K562 (cell line): ENCODE data around the gene ARHGAP23. TPM values are rescaled to one million over a fixed set of nuclear protein-coding genes. Genes with fewer than 3 reads are reported as not detected.
A peak's percentile ranks its signal among the peaks of the same experiment; 100 is the strongest.

Experiments
- ATAC-seq: fragments of 200-7000 bp; cut with Tn5 transposase; 3 replicates; pipeline ENCODE4 v1.9.1; 2020; ENCODE audit warnings: moderate library complexity
- BruUV-seq: library from RNA; stranded (reverse); fragments of 400-500 nt; replicated peaks from 2 replicates; lab custom pipeline; 2021; lab: Mats Ljungman, UMichigan
- CTCF ChIA-PET: fragments of 300-600 bp; formaldehyde crosslinking; extraction: SDS; loops from one replicate; lab custom pipeline; 2021; ENCODE audit warnings: low intra/inter-chr PET ratio; lab: Yijun Ruan, JAX
- POLR2A ChIA-PET: fragments of 300-600, 350-650 bp; sonication (Branson Sonifier 250); formaldehyde crosslinking; extraction: SDS; loops from one replicate; lab custom pipeline; 2021; ENCODE audit warnings: antibody characterized with exemption, inconsistent platforms; lab: Yijun Ruan, JAX
- DNase-seq, 4 experiments: peaks; one replicate each; pipeline versions ENCODE4 v3.0.0 to v3.0.0-alpha.2; 2011 to 2018; ENCODE audit warnings: low spot score in 3 of 4, mixed read lengths in 3 of 4; ENCODE audit errors: extremely low read depth in 1 of 4
- FAIRE-seq: peaks from 2 replicates; lab custom pipeline; 2011; peaks lifted over from hg19 to GRCh38; lab: Jason Lieb, UNC
- H2AFZ ChIP-seq: 2 replicates; pipeline ENCODE4 v1.6.0; 2011; ENCODE audit warnings: low read depth, low read length, control low read depth, inconsistent platforms
- H3K27ac ChIP-seq: fragments of 200-600 bp; 3 replicates; pipeline ENCODE4 v1.8.0; 2011; ENCODE audit warnings: low read depth, mild to moderate bottlenecking, control low read depth, inconsistent platforms, low read length, moderate library complexity, mixed read lengths; ENCODE audit errors: extremely low read depth
- H3K27me3 ChIP-seq, 2 experiments: fragments of 300-600 bp in 1 of 2; 2 replicates in 1 of 2; 3 replicates in 1 of 2; pipeline versions ENCODE4 v1.6.0 to v1.8.0; 2011; ENCODE audit warnings: inconsistent platforms in 2 of 2, low read length in 2 of 2, mild to moderate bottlenecking in 1 of 2, mixed read lengths in 1 of 2, moderate library complexity in 1 of 2; ENCODE audit not compliant: control insufficient read depth in 2 of 2, insufficient read depth in 2 of 2
- H3K36me3 ChIP-seq: fragments of 300-600 bp; 3 replicates; pipeline ENCODE4 v1.8.0; 2011; ENCODE audit warnings: mild to moderate bottlenecking, low read length, inconsistent platforms; ENCODE audit not compliant: control insufficient read depth, insufficient read depth
- H3K4me1 ChIP-seq, 2 experiments: fragments of 200-600 bp in 1 of 2; replicated peaks in 1 of 2; 2 replicates in 1 of 2; 3 replicates in 1 of 2; pipeline versions ENCODE4 v1.5.1 to v1.8.0; 2011; ENCODE audit warnings: inconsistent platforms in 2 of 2, low read length in 2 of 2, mild to moderate bottlenecking in 1 of 2, mixed read lengths in 1 of 2, moderate library complexity in 1 of 2; ENCODE audit not compliant: control insufficient read depth in 2 of 2, insufficient read depth in 2 of 2
- H3K4me2 ChIP-seq: 2 replicates; pipeline ENCODE4 v1.6.1; 2011; ENCODE audit warnings: low read length, control low read depth, inconsistent platforms, mixed read lengths; ENCODE audit not compliant: insufficient read depth
- H3K4me3 ChIP-seq: fragments of 200-600 bp; sonication (generic), shearing (Covaris generic); 2 replicates; pipeline ENCODE4 v1.5.1; 2016; ENCODE audit warnings: control low read depth, inconsistent platforms
- H3K79me2 ChIP-seq: fragments of 200-600 bp; 3 replicates; pipeline ENCODE4 v1.8.0; 2011; ENCODE audit warnings: low read length, inconsistent platforms; ENCODE audit not compliant: control insufficient read depth, insufficient read depth
- H3K9ac ChIP-seq, 2 experiments: 2 replicates each; pipeline versions ENCODE4 v1.6.0 to v1.6.1; 2011; ENCODE audit warnings: low read depth in 2 of 2, low read length in 2 of 2, control low read depth in 1 of 2, inconsistent platforms in 1 of 2, mild to moderate bottlenecking in 1 of 2, mixed read lengths in 1 of 2; ENCODE audit not compliant: insufficient read depth in 1 of 2
- H3K9me1 ChIP-seq: one replicate; pipeline ENCODE4 v1.6.0; 2011; ENCODE audit warnings: inconsistent platforms, mild to moderate bottlenecking, low read length, moderate library complexity; ENCODE audit not compliant: control insufficient read depth, insufficient read depth
- H3K9me3 ChIP-seq: replicated peaks from 2 replicates; pipeline ENCODE4 v1.5.1; 2011; ENCODE audit warnings: low read depth, low read length, inconsistent platforms; ENCODE audit not compliant: control insufficient read depth, insufficient read depth
- H4K20me1 ChIP-seq: replicated peaks from 2 replicates; pipeline ENCODE4 v1.6.1; 2011; ENCODE audit warnings: low read length, inconsistent platforms, mixed read lengths; ENCODE audit not compliant: control insufficient read depth, insufficient read depth
- ADNP ChIP-seq: fragments of 200-800 bp; sonication (Bioruptor generic); IDR thresholded peaks from 2 replicates; pipeline ENCODE4 v1.6.1; 2016; ENCODE audit warnings: missing genetic modification characterization, missing compliant biosample characterization
- HMGN3 ChIP-seq: IDR thresholded peaks from 2 replicates; pipeline ENCODE4 v1.6.1; 2011; ENCODE audit warnings: borderline replicate concordance, low read depth, mild to moderate bottlenecking, mixed read lengths, low read length; ENCODE audit not compliant: insufficient read length; ENCODE audit errors: extremely low read depth
- NCOA2 ChIP-seq, 2 experiments: fragments of 450-650 bp; IDR thresholded peaks; 2 replicates each; pipeline ENCODE4 v1.6.1; 2018; ENCODE audit warnings: mild to moderate bottlenecking in 2 of 2, moderate library complexity in 1 of 2; ENCODE audit not compliant: partially characterized antibody in 2 of 2
- NRF1 ChIP-seq, 2 experiments: fragments of 450-650 bp; IDR thresholded peaks in 1 of 2; conservative IDR thresholded peaks in 1 of 2; 2 replicates each; pipeline ENCODE4 v1.6.1; 2014; ENCODE audit warnings: mild to moderate bottlenecking in 2 of 2
- REST ChIP-seq, 2 experiments: fragments of 450-650 bp; formaldehyde crosslinking in 1 of 2; IDR thresholded peaks; 2 replicates each; pipeline versions ENCODE4 v1.4.0 to v1.6.1; 2014 to 2020; ENCODE audit warnings: mild to moderate bottlenecking in 2 of 2, borderline replicate concordance in 1 of 2, low read depth in 1 of 2
- SMAD2 ChIP-seq: fragments of 150-350 bp; IDR thresholded peaks from 2 replicates; pipeline ENCODE4 v1.6.1; 2014; ENCODE audit warnings: low read depth, mild to moderate bottlenecking, low read length
- SMAD4 ChIP-seq: fragments of 250-450 bp; sonication (Bioruptor Pico); conservative IDR thresholded peaks from 2 replicates; pipeline ENCODE4 v1.8.0; 2021; ENCODE audit warnings: inconsistent platforms, mild to moderate bottlenecking, moderate library complexity
- ZBTB17 ChIP-seq: fragments of 450-650 bp; formaldehyde crosslinking; IDR thresholded peaks from 2 replicates; pipeline ENCODE4 v1.4.0; 2020; ENCODE audit warnings: mild to moderate bottlenecking
- ZNF316 ChIP-seq: fragments of 450-650 bp; IDR thresholded peaks from 2 replicates; pipeline ENCODE4 v1.6.1; 2016
- WGBS: fragments of 100-300 bp; shearing (Covaris generic); methylation state at CpG from one replicate; pipeline ENCODE4 v1.1.6; 2016; ENCODE audit warnings: low coverage, mixed read lengths; ENCODE audit not compliant: insufficient coverage; ENCODE audit errors: missing lambda C conversion rate; 5-methylcytosine and 5-hydroxymethylcytosine counted together
- in situ Hi-C: fragments of 300-500 bp; cut with MboI; formaldehyde crosslinking; loops from 4 replicates; pipeline ENCODE4 v1.15.0; 2018; ENCODE audit warnings: inconsistent platforms, mixed read lengths
- intact Hi-C: fragments of 100-400 bp; cut with micrococcal nuclease; formaldehyde crosslinking; loops from 2 replicates; pipeline ENCODE4 v1.14.2; 2022
- polyA plus RNA-seq, 8 experiments: library from polyadenylated mRNA; depleted of rRNA in 4 of 8; stranded (reverse) in 5 of 8; unstranded in 3 of 8; fragments of >200 nt; fragmentation: Nextera tagmentation in 2 of 8; fragmentation: Illumina TruSeq in 1 of 8; extraction: Ambion mirVana in 2 of 8; extraction: Trizol in 1 of 8; gene quantifications; 2 replicates each; pipeline versions ENCODE4 v1.2.1 to v1.2.3, GENCODE V29; 2011 to 2014; ENCODE audit warnings: inconsistent platforms in 1 of 8, missing spikeins in 1 of 8
- total RNA-seq, 7 experiments: library from RNA; depleted of rRNA in 6 of 7; stranded (reverse); fragments of >200 nt in 6 of 7; fragmentation: Illumina TruSeq in 2 of 7; extraction: Trizol in 2 of 7; gene quantifications; 2 replicates each; pipeline versions ENCODE4 v1.2.1 to v1.2.3, GENCODE V29; 2011 to 2021; ENCODE audit warnings: low replicate concordance in 1 of 7

ARHGAP23 gene
- total and polyA plus RNA-seq, 9 of the 15 experiments (the other 6 are each of a cell fraction or from before 2014, with no cell fraction given): 0.01 to 2.7 (median 0.70) TPM

- H4K20me1 ChIP-seq: peaks cover 27% of the 10 kb centered on the region
- ATAC-seq (peak; percentile 94), FAIRE-seq (no peak), DNase-seq (peak; percentile 94 to 96 (median 95))
- in situ Hi-C loops: loop anchor here (5.0 kb wide), 1 partner anchor 103 kb away; no protein-coding TSS in a partner anchor
- no TSS peak for BruUV-seq
- POLR2A ChIA-PET: interaction anchor here (0.5 to 2.2 kb wide), 11 partner anchors 9 to 151 kb away, joined by 3 to 6 read pairs (median 3); no protein-coding TSS in a partner anchor
- H3K4me3 ChIP-seq: 0 out of 2 replicates have a peak overlapping the region, but pooled peaks have one; percentile 1
- peak overlapping the region; percentile 71 for H3K4me2 ChIP-seq
- no peaks in the 10 kb centered on the region for H3K9me1 ChIP-seq
- H3K79me2 ChIP-seq: no peaks in the 10 kb centered on the region
- peaks cover 16 to 39% of the 10 kb centered on the region in 2 experiments; a peak in 4 of 5 replicates for H3K27me3 ChIP-seq
- no peak overlapping the region for H3K27ac ChIP-seq
- CTCF ChIA-PET: interaction anchor here (0.6 to 2.9 kb wide), 5 partner anchors 21 to 409 kb away, joined by 3 to 17 read pairs (median 4); no protein-coding TSS in a partner anchor
- intact Hi-C loops: loop anchor here (5.0 kb wide), 1 partner anchor 43 kb away; no protein-coding TSS in a partner anchor
- H2AFZ ChIP-seq: peak overlapping the region; percentile 91
- H3K9ac ChIP-seq: peak overlapping the region in 1 of 2 experiments; percentile 76; a peak in 1 of 4 replicates
- WGBS: 4% methylated on average over 34 of the region's 44 CpGs
- H3K9me3 ChIP-seq: no peaks in the 10 kb centered on the region
- no peaks in the 10 kb centered on the region for H3K36me3 ChIP-seq
- H3K4me1 ChIP-seq: peaks cover 19 to 57% of the 10 kb centered on the region in 2 experiments
- TF ChIP-seq NRF1 (conservative IDR thresholded peaks at IDR 0.05 in 1 of 2, IDR thresholded peaks at IDR 0.05 in 1 of 2): peak; percentile 89 to 91
- TF ChIP-seq SMAD2: no peak
- no peak for TF ChIP-seq NCOA2 (IDR thresholded peaks at IDR 0.05; ENCODE audit: partially characterized antibody in 2 of 2)
- peak; percentile 32; the same call in 1 of the 2 replicates for TF ChIP-seq ZNF316
- peak; percentile 53 for TF ChIP-seq REST (IDR thresholded peaks at IDR 0.05; ENCODE audit: borderline replicate concordance)
- TF ChIP-seq REST (CRISPR knock-in tag; IDR thresholded peaks at IDR 0.05; ENCODE audit: low read depth): no peak
- no peak for TF ChIP-seq ADNP (tag)
- peak; percentile 65 for TF ChIP-seq HMGN3
- 0 out of 2 replicates have a peak, but pooled peaks have one; percentile 16 for TF ChIP-seq SMAD4 (CRISPR knock-in tag)
- no peak for TF ChIP-seq ZBTB17 (CRISPR knock-in tag)
Observed at GRCh38 chr17:38559051-38559879, 131.0 kb downstream of the ARHGAP23 start.
